Caco-2 (cell line): ENCODE results near the gene FGF2. TPM values are rescaled to one million over a fixed set of nuclear protein-coding genes. Genes with fewer than 3 reads are reported as not detected.
"Not testable (repeated sequence)": the region's sequence is repeated elsewhere in the genome, so short reads cannot be mapped to it uniquely, and the experiment has no call there.

Source experiments
- BruUV-seq: library from RNA; stranded (reverse); fragments of 400-500 nt; replicated peaks from 2 replicates; lab custom pipeline; 2021; lab: Mats Ljungman, UMichigan
- CTCF ChIA-PET: fragments of 300-600 bp; sonication (Branson Sonifier 250); formaldehyde crosslinking; loops from one replicate; lab custom pipeline; 2022; ENCODE audit warnings: antibody characterized with exemption; lab: Charles Lee
- POLR2A ChIA-PET: fragments of 300-600 bp; sonication (Branson Sonifier 250); formaldehyde crosslinking; loops from one replicate; lab custom pipeline; 2022; ENCODE audit warnings: antibody characterized with exemption; lab: Charles Lee
- DNase-seq, 2 experiments: peaks; one replicate each; pipeline versions ENCODE4 v3.0.0 to v3.0.0-alpha.2; 2020 to 2022
- H3K27me3 ChIP-seq: replicated peaks from 2 replicates; pipeline ENCODE4 v1.6.0; 2011; ENCODE audit warnings: low read length; ENCODE audit not compliant: control insufficient read depth, insufficient read depth
- H3K36me3 ChIP-seq: 2 replicates; pipeline ENCODE4 v1.5.1; 2011; ENCODE audit warnings: low read length; ENCODE audit not compliant: control insufficient read depth, insufficient read depth
- H3K4me1 ChIP-seq: fragments of 250-450 bp; sonication (Bioruptor Pico); 2 replicates; pipeline ENCODE4 v1.5.1; 2020; ENCODE audit warnings: mild to moderate bottlenecking
- H3K4me3 ChIP-seq: 2 replicates; pipeline ENCODE4 v1.5.1; 2011; ENCODE audit warnings: low read depth, mild to moderate bottlenecking, control low read depth, low read length
- H3K9me3 ChIP-seq: fragments of 250-450 bp; sonication (Bioruptor Pico); 2 replicates; pipeline ENCODE4 v1.5.1; 2020; ENCODE audit warnings: mild to moderate bottlenecking, moderate library complexity
- H3K27ac Mint-ChIP-seq: one replicate; pipeline ENCODE4 v1.8.0; 2022; ENCODE audit warnings: mixed read lengths; ENCODE audit not compliant: unreplicated experiment
- H3K27me3 Mint-ChIP-seq: one replicate; pipeline ENCODE4 v1.8.0; 2022; ENCODE audit warnings: mixed read lengths; ENCODE audit not compliant: insufficient read depth, unreplicated experiment
- H3K36me3 Mint-ChIP-seq: one replicate; pipeline ENCODE4 v1.8.0; 2022; ENCODE audit warnings: mild to moderate bottlenecking, mixed read lengths; ENCODE audit not compliant: insufficient read depth, unreplicated experiment
- H3K4me1 Mint-ChIP-seq: one replicate; pipeline ENCODE4 v1.8.0; 2022; ENCODE audit warnings: low read depth, mixed read lengths; ENCODE audit not compliant: unreplicated experiment
- H3K4me3 Mint-ChIP-seq: one replicate; pipeline ENCODE4 v1.8.0; 2022; ENCODE audit warnings: mild to moderate bottlenecking, moderate library complexity, mixed read lengths; ENCODE audit not compliant: unreplicated experiment
- H3K9me3 Mint-ChIP-seq: one replicate; pipeline ENCODE4 v1.8.0; 2022; ENCODE audit warnings: mixed read lengths; ENCODE audit not compliant: unreplicated experiment
- CTCF ChIP-seq, 2 experiments: fragments of 200-600 bp in 1 of 2; IDR thresholded peaks; 1 replicate in 1 of 2; 2 replicates in 1 of 2; pipeline versions ENCODE4 v1.5.1 to v1.8.0; 2011 to 2022; ENCODE audit warnings: antibody characterized with exemption in 1 of 2, control low read depth in 1 of 2, inconsistent platforms in 1 of 2, low read depth in 1 of 2, low read length in 1 of 2, mild to moderate bottlenecking in 1 of 2, moderate library complexity in 1 of 2; ENCODE audit not compliant: insufficient read depth in 1 of 2, severe bottlenecking in 1 of 2, unreplicated experiment in 1 of 2
- intact Hi-C: fragments of 100-400 bp; cut with micrococcal nuclease; formaldehyde crosslinking; loops from one replicate; pipeline ENCODE4 v1.10.0; 2022; ENCODE audit not compliant: unreplicated experiment
- total RNA-seq: library from RNA; stranded (reverse); gene quantifications from 2 replicates; pipeline ENCODE4 v1.2.3, GENCODE V29; 2022

FGF2 gene
- total RNA-seq, 1 experiment from 2014 or later = 0.20 TPM

- no peaks in the 10 kb centered on the region for H3K36me3 Mint-ChIP-seq
- H3K4me1 Mint-ChIP-seq = no peaks in the 10 kb centered on the region
- intact Hi-C loops = no loop called here
- Histone ChIP-seq H3K36me3 (no peaks in the 10 kb centered on the region), H3K4me3 (no peak overlapping the region), H3K27me3 (no peaks in the 10 kb centered on the region), H3K4me1 (no peaks in the 10 kb centered on the region), H3K9me3 (no peaks in the 10 kb centered on the region)
- TF ChIP-seq CTCF (IDR thresholded peaks at IDR 0.05; ENCODE audit: insufficient read depth in 1 of 2, low read depth in 1 of 2, low read length in 1 of 2, severe bottlenecking in 1 of 2, unreplicated experiment in 1 of 2) = no peak
- no peak for DNase-seq
- no peaks in the 10 kb centered on the region for H3K9me3 Mint-ChIP-seq
- H3K27me3 Mint-ChIP-seq = no peaks in the 10 kb centered on the region
- no peak overlapping the region for H3K27ac Mint-ChIP-seq
- no TSS peak for BruUV-seq
- CTCF ChIA-PET = no interaction called here
- POLR2A ChIA-PET = no interaction called here
- no peak overlapping the region for H3K4me3 Mint-ChIP-seq
These were observed 38.8 kb downstream of the FGF2 start for GRCh38 chr4:122865425-122865824.

DNA sequence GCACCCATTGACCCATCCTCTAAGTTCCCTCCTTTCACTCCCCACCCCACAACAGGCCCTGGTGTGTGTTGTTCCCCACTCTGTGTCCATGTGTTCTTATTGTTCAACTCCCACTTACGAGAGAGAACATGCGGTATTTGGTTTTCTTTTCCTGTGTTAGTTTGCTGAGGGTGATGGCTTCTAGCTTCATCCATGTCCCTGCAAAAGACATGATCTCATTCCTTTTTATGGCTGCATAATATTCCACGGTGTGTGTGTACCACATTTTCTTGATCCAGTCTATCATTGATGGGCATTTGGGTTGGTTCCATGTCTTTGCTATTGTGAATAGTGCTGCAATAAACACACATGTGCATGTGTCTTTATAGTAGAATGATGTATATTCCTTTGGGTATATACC, 41.6 kb downstream of the FGF2 start:
- CTCF ChIA-PET, H3K27me3 Mint-ChIP-seq, intact Hi-C loops, H3K4me1 Mint-ChIP-seq, BruUV-seq, H3K36me3 ChIP-seq, DNase-seq, H3K36me3 Mint-ChIP-seq, H3K9me3 ChIP-seq, POLR2A ChIA-PET, H3K27me3 ChIP-seq, H3K4me3 Mint-ChIP-seq, H3K9me3 Mint-ChIP-seq, H3K4me1 ChIP-seq, H3K4me3 ChIP-seq, H3K27ac Mint-ChIP-seq: not testable (repeated sequence)

- CTCF ChIA-PET = no interaction called here
- peaks cover 7% of the 10 kb centered on the region for H3K4me1 Mint-ChIP-seq
- peaks cover 14% of the 10 kb centered on the region for H3K9me3 Mint-ChIP-seq
- no peaks in the 10 kb centered on the region for H3K36me3 Mint-ChIP-seq
- BruUV-seq = no TSS peak
- intact Hi-C loops = no loop called here
- no peaks in the 10 kb centered on the region for H3K27me3 Mint-ChIP-seq
- Histone ChIP-seq H3K4me1 (peaks cover 19% of the 10 kb centered on the region), H3K9me3 (no peaks in the 10 kb centered on the region), H3K4me3 (no peak overlapping the region), H3K27me3 (no peaks in the 10 kb centered on the region), H3K36me3 (no peaks in the 10 kb centered on the region)
- TF ChIP-seq CTCF (IDR thresholded peaks at IDR 0.05; ENCODE audit: insufficient read depth in 1 of 2, low read depth in 1 of 2, low read length in 1 of 2, severe bottlenecking in 1 of 2, unreplicated experiment in 1 of 2) = no peak
- H3K27ac Mint-ChIP-seq = no peak overlapping the region
- POLR2A ChIA-PET = no interaction called here
- DNase-seq = no peak
- H3K4me3 Mint-ChIP-seq = no peak overlapping the region
These were observed 46.5 kb downstream of the FGF2 start for GRCh38 chr4:122873146-122873545.
